Frontal cortex (tissue), 4 donors: ENCODE data around the gene WLS. TPM values are rescaled to one million over a fixed set of nuclear protein-coding genes. Genes with fewer than 3 reads are reported as not detected.
"Not testable (repeated sequence)": the region's sequence is repeated elsewhere in the genome, so short reads cannot be mapped to it uniquely, and the experiment has no call there.

Experiments
- DNase-seq, 2 donors: peaks; one replicate each; pipeline ENCODE4 v3.0.0; 2012; ENCODE audit warnings: low spot score in 2 of 2
- FAIRE-seq: peaks from 2 replicates; lab custom pipeline; 2012; peaks lifted over from hg19 to GRCh38; lab: Jason Lieb, UNC
- total RNA-seq: library from RNA; depleted of rRNA; stranded (reverse); fragments of >200 nt; gene quantifications from one replicate; pipeline ENCODE4 v1.2.3, GENCODE V29; 2014
- donor health status: control.
- donor health status: control.
- donor health status: control.

Gene WLS
- total RNA-seq, 1 donor from 2014 or later: 28.1 TPM

DNA sequence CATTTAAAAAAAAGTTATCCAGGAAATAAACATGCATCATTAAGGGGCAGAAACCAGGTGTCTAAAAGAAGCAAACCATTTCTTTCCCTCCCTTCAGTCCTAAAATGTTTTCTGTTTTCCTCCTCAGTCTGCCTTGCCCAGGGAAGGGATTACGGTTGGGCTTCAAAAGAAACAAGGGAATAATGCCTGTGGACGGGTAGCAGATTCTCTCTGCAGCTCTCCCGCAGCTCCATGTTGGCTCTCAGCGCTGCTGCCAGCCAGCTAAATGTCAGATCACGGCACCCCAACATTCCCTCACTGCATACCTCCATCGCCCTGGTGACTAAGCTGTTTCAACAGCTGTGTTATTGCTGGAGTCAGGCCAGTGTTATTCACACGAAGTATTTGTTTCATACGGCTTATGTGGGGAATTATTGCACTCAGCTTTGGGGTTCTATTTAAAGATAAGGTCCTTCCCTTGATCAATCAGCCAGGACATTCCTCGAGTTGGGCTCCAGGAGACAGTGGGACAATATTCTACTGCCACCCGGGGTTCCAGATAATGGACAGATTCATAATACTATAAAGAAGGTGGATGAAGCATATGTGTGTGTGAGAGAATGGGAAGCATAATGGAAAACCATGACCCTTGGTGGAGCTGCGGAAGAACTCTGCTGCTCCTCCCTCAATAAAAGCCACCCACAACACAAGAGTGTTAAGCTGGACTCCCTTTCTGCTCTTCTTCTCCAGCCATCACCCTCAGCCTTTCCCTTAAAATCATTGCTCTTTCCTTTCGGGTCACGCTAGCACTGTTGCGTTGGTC lies 58.2 kb downstream of the WLS start:
- FAIRE-seq (no peak), DNase-seq (peak in 1 of 2 donors; percentile 22)

DNA sequence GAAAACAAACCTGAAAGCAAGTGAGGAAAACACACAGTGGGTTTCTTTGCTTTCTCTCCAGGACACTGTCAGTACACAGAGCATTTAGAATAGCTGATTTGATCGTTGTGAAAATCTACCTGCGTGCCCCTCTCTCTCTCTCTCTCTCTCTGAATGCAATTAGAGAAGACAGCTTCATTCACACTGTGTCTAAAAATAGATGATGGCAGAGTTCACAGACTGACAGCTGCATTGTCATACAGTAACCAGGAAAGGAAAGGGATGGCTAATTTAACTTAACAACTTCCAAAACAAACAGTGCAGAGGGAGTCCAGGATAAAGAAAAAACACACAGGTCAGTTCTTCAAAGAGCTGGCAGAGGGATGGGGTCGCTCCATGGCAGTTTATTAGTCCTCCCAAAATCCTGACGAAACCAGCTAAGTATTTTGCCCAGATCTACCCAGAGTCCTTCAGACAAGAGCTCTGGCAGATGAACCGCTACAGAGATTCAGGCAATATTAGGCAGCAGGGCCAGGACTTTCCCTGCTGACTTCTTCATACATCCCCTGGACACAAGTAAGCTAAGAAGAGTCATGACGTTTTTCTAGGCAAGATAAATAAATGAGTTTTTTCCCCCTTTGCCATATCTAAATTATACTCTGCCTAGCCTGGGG lies 58.9 kb downstream of the WLS start:
- no peak for DNase-seq
- FAIRE-seq: no peak

DNA sequence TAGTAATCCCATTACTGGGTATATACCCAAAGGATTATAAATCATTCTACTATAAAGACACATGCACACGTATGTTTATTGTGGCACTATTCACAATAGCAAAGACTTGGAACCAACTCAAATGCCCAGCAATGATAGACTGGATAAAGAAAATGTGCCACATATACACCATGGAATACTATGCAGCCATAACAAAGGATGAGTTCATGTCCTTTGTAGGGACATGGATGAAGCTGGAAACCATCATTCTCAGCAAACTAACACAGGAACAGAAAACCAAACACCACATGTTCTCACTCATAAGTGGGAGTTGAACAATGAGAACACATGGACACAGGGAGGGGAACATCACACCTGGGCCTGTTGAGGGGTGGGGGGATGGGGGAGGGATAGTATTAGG lies 60.5 kb downstream of the WLS start:
- not testable (repeated sequence) for FAIRE-seq, DNase-seq

- FAIRE-seq (no peak), DNase-seq (no peak)
Measured at GRCh38 chr1:68168545-68169171, 63.7 kb downstream of the WLS start.

- no peak for DNase-seq
- FAIRE-seq: no peak
Measured at GRCh38 chr1:68167211-68167610, 65.1 kb downstream of the WLS start.

- FAIRE-seq (no peak), DNase-seq (no peak)
Measured at GRCh38 chr1:68166348-68166747, 66.0 kb downstream of the WLS start.

DNA sequence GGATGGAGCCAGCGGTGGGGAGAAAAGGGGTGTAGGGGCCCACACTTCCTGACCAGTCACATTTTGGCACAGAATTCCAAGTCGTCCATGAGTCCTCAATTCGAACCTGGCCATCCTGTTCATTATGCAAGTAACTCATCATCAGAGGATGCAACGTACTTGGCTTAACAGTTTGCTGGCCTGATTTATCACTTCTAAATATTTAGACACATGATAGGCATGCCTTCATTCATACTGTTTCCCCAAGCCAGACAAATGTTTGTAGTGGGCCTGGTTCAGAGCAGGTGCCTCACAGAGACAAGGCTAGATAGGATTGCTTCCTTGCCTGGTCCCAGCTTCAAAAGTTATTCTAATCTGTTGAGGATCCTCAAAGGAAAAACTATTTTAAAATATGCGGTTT lies 66.7 kb downstream of the WLS start:
- FAIRE-seq (no peak), DNase-seq (no peak)

- FAIRE-seq (no peak), DNase-seq (no peak)
Measured at GRCh38 chr1:68164918-68165317, 67.4 kb downstream of the WLS start.

- no peak for DNase-seq
- no peak for FAIRE-seq
Measured at GRCh38 chr1:68163220-68163619, 69.1 kb downstream of the WLS start.

GRCh38 chr1:68162761-68163160 lies 69.6 kb downstream of the WLS start:
- DNase-seq (no peak), FAIRE-seq (no peak)

DNA sequence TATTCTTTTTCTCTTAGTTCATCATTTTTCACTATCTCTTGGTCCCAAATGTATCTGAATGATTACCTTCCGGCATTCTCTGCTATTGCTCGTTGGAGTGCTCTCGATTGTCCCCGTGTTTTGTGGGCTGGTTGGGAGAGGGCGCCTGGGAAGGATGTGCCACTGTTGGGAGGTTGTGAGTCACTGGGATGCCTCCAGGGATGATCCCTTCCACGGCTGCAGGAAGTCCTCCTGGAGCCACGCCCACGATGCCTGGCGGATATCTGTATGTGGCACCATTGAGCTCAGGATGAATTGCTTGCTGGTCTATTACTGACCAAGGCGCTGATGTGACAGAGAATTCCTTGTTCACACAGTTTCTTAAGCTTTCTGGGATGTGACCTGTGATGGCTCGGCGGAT lies 70.7 kb downstream of the WLS start:
- not testable (repeated sequence) for FAIRE-seq, DNase-seq

DNA sequence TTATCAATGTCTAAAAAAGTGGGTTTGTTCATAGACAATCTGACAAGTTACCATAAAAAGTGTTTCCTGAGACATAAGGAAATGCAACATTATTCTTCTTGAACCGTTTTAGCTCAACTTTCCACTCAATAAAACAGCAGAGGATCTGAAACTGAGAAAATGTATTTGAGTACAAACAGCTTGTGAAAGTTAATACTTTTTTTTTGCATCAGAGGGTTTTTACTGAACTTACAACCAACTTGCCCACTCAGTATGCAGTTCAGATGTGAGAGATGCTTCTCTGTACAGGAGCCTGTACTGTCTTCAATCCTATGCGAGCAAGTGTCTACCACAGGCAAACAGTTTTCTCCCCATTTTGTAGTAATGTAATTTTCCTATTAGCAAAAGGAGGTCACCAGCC lies 71.4 kb downstream of the WLS start:
- FAIRE-seq: peak; percentile 95
- DNase-seq: not testable (repeated sequence)

GRCh38 chr1:68160021-68160420 lies 72.3 kb downstream of the WLS start:
- FAIRE-seq: no peak
- DNase-seq: no peak

GRCh38 chr1:68158837-68159236 lies 73.5 kb downstream of the WLS start:
- DNase-seq (no peak), FAIRE-seq (no peak)

- FAIRE-seq: no peak
Measured at GRCh38 chr1:68157416-68157815, 74.9 kb downstream of the WLS start.

DNA sequence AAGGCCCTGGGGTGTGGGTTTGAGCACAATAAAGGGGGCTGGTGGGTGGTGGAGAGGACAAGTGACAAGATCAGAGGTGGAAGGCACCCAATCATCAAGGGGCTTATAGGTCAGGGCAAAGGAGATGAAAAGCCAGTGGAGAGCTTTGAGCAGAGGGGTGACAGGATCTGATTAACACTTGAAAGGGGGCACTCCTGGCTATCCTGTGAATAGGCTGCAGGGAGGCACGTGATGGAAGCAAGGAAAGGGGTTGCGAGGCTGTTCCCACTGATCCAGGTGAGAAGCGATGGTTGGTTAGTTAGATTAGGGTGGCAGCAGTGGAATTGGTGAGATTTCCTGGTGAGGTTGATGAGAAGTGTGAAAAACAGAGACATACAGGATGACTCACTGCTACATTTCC lies 80.6 kb downstream of the WLS start:
- DNase-seq (no peak), FAIRE-seq (no peak)

More at GRCh38 chr1:68157416-68157815, 74.9 kb downstream of the WLS start:
- no peak for DNase-seq

DNA sequence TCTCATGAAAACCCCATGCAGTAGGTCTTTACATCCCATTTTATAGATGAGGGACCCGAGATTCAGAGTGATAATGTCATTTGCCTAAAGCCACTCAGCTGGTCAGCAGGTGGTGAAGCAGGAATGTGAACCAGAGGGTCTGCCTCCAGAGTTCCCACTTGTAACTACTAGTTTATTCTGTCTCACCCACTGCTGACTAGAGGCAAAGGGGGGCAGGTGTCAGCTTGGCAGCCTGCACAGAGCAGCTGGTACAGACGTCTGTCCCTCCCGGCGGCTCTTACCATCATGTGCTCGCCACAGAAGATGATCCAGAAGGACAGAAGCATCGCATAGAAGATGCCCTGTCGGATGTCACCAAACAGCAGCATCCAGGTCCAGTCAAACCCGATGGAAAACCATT lies 82.4 kb downstream of the WLS start:
- FAIRE-seq (no peak), DNase-seq (no peak)

GRCh38 chr1:68149110-68149798 lies 83.1 kb downstream of the WLS start:
- DNase-seq (no peak), FAIRE-seq (no peak)

DNA sequence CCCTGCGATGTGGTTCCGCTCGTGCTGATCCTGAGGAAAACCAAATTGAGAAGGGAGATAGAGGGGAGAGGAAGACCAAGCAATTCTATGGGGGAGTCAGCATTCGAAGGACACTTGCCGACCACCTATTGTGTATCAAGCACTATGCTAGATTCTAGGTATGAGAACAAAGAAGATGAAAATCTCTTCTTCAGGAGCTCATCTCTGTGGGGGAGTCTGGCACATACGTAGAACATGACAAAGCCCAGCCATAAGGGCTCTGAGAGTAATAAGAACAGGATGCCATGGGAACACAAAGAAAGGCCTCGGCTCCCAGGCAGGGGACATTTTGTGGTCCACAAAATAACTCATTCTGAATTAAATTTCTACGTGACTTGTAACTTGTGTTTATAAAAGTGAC lies 83.7 kb downstream of the WLS start:
- DNase-seq: no peak
- no peak for FAIRE-seq

GRCh38 chr1:68147534-68148171 lies 84.7 kb downstream of the WLS start:
- DNase-seq (no peak), FAIRE-seq (no peak)
